Stimulated activated CD8-positive, alpha-beta memory T cell treated with anti-CD3 and anti-CD28 coated beads, Interleukin-12 subunit alpha, Interleukin-12 subunit beta, amount 100 ng/mL, for 1 hour (primary cell): ENCODE results near the gene SERPINA12.

Source experiments
- DNase-seq: peaks from one replicate; pipeline ENCODE4 v3.0.0-alpha.2; 2020; ENCODE audit warnings: low read depth

Gene SERPINA12, protein sequence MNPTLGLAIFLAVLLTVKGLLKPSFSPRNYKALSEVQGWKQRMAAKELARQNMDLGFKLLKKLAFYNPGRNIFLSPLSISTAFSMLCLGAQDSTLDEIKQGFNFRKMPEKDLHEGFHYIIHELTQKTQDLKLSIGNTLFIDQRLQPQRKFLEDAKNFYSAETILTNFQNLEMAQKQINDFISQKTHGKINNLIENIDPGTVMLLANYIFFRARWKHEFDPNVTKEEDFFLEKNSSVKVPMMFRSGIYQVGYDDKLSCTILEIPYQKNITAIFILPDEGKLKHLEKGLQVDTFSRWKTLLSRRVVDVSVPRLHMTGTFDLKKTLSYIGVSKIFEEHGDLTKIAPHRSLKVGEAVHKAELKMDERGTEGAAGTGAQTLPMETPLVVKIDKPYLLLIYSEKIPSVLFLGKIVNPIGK

DNA sequence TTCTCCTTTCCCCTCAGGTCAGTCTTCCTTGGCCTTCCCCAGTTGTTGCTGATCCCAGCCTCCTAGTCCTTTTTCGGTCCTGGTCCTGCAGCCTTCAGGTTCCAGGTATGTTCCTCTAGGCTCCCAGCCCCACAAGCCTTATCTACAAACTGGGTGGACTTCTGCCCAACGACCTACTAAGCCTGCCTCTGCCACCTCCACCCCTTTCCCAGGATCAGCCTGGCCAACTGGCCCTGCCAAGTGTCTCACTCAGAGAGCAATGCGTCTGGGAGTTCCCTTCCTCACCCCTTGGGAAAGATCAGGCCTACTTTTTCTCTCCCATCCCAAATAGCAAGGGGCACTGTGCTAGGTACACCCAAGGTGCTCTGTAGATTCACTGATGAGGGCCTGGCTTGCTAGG lies at the start of gene SERPINA12:
Gene SERPINA12, minus strand, starts transcription at position 114 of the 400 bp plus-strand sequence. CDS start 11,072 bp downstream, outside the sequence.
- DNase-seq: no peak

DNA sequence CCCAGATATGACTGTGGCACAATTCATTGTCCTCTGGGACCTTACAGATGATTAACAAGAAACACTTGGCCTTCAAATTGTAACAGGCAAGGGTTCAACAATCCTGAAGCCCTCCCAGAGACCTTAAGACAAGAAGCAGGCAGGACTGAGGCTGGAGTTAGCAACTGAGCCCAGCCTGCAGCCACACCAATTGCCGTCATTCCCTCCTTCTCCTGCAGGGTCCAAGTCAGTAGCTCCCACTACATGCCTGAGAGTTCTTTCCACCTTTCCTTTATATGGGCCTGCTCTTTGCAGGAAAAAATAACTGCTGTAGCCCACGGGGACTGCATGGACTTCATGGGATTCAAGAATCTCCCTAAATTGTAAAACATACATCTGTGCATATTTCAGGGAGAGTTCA lies 49.6 kb upstream of the SERPINA12 start:
- no peak for DNase-seq

DNA sequence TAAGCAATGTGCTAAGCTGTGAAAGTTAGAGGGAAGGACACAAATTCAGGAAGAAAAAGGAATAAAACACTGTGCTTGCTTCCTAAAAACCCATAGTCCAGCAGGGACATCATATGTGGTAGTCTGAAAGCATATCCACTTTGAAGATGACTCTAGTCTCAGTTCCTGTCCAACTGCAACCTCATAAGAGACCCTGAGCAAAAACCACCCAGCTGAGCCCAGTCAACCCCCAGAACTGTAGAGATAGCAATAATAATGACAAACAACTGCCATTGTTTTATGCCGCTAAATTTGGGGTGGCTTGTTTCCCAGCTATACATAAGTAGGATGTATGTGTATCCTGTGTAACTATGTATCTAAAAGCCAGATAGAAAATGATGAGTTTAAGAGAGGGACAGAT lies 48.1 kb upstream of the SERPINA12 start:
- DNase-seq: no peak

DNA sequence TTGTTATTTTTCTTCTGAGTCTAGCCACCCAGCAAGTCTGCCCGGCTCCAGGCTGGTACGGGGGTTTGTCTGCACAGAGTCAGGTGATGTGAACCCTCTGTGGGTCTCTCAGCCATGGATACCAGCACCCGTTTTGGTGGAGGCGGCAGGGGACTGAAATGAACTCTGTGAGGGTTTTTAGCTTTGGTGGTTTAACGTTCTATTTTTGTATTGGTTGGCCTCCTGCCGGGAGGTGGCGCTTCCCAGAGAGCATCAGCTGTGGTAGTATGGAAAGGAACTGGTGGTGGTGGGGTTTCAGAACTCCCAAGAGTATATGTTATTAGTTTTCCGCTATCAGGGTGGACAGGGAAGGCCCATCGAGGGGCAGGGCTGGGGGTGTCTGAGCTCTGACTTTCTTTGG lies 46.7 kb upstream of the SERPINA12 start:
- DNase-seq: no peak

DNA sequence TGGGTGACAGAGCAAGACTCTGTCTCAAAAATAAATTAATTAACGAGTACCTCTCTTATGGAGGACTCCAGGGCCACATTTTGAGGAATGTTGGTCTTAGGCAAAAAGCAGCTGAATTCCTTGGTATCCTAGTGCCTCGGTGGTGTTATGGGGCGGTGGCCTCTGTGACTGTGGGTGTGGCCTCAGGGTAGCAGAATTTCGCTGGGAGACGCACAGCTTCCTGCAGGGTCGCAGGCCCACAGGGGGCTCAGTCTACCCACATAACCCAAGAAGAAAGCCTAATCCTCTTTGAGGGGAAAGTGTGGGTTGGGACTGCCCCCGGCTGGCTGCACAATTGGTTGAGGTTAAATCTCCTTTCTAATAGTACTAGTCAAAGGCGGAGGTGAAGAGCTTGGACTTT lies 40.8 kb upstream of the SERPINA12 start:
- DNase-seq: no peak

DNA sequence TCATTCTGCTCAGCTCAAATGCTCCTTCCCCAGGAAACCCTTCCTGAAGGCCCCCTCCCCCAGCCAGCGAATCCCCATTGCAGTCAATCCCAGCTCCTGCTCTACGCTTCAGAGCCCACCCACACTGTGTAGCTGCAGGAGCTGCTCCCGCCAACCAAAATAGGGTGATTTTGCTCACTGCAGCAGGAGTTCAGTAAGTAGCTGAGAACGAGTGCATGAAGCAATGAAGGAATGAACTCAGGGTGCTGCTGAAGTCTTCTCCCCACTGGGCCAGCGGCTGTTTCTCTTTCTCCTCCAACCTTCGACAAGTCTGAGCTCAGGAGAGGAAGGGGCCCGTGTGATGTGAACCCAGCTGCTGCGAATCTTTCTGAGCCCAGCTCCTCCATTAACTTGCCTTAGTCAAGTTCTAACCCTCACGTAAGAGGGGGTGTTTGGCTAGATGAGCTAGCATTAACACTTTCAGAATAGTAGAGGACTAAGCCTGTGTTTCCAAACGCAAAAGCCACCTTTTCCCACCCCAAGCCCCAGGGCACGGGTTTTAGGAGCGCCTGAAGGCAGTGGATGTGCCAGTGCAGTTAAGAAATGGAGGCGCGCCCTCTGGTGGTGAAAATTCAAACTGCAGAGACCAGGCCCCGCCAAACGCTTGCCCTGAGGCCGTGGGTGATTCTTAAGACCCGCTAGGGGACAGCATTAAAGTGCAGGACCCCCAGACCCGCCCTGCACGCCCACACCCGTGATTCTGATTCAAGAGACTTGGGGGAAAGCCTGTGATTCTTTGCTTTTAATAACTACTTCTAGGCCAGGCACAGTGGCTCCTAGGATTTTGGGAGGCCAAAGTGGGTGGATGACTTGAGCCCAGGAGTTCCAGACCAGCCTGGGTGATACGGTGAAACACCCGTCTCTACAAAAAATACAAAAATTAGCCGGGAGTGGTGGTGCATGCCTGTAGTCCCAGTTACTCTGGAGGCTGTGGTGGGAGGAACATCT lies 40.0 kb upstream of the SERPINA12 start:
- DNase-seq: peak; percentile 23

DNA sequence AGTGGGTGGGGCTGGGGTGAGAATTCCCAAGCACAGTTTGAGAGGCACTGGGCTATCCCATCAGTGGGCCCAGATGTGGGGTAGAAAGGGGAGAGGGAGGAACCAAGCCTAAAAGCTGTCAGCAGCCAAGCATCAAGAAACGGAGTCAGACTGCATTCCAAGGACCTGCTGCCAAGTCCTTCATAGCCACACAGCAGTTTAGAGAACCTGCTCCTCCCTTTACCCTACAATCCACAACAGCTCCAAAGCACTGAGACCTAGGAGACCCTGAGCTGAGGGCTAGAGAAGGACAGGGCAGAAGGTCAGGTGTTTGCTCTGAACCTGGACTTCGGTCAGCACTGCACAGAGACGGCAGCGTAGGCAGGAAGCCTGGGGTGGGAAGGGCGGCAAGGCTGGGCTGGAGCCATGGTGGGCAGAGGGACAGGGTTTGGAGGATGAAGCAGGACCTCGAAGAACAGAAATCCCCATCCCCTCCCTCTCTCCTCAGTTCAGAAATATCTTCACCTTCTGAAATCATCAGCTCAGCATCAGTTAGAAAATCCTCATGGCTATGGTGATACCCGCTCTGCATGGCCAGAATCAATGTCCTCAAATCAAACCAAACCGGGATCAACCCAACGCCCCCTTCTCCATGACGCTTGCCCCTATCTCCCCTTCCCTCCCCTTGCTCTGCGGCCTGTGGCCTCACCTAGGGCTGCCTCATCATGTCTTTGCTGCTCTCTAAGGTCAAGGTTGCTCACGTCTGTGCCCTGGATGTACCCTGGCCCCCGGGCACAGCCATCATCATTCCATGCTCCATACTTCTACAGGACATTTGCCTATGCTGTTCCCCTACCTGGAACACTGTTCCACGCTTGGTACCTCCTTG lies 39.1 kb upstream of the SERPINA12 start:
- DNase-seq: no peak

DNA sequence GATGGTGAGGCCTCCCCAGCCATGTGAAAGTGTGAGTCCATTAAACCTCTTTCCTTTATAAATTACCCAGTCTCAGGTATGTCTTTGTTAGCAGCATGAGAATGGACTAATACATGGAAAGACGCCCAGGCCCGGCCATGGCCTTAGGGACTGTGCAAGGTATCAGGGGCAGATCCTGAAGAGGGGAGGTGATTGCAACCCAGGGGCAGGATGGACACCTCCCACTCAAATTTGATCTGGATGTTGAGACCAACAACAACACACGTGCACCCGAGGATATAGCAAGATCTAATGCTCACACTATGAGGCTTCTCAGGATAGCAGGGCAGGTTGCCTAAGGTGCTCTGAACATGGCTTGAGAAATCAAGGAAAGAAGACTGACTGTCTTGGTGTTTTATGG lies 38.5 kb upstream of the SERPINA12 start:
- no peak for DNase-seq

DNA sequence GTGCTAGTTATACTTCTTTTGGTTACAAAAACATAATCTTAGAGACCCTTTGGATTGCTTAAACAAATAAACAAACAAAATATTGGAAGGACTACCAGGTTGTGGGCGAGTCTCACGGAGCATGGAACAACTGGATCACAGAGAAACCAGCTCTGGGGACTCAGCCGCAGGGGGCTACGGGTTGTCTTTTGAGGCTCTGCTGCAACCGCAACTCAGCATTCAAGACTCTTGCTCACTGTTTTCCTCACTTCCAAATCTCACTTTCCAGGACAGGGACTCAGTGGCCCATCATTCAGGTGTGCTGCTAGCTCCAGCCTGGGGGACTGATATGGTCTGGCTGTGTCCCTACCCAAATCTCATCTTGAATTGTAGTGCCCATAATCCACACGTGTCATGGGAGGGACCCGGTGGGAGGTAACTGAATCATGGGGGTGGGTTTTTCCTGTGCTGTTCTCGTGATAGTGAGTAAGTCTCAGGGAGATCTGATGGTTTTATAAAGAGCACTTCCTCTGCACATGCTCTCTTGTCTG lies 37.9 kb upstream of the SERPINA12 start:
- DNase-seq: no peak

DNA sequence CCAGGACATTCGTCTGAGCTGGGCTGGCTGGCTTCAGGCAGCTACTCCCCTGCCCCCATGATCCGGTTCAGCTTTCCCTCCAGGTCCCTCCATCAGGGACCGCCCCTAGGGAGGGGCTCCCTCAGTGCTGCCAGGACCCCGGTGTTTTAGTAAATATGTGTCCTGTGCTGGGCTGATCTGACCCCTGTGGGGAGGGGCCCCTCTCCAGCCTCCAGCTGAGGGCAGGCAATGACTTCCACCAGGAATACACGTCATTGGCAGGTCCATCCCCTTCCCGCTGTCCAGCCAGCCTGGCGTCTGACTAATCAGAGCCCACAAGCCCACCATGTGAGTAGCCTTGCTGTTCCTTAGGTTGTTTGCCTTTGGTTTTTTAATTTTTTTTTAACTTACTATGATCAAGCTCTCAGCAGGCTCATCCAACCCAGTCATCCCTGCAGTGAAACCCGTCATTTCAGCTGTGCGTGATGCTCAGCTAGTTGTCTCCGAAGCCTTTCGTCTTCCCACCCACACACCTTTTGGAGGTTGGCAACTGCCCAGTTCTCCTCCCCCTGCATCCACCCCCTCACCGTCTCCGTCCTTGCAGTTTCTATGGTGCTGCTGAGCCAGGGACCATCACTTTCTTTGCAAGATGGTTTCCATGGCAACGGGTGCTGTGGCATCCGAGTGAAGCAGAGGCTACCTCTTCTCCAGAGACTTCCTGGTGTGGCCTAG lies 36.0 kb upstream of the SERPINA12 start:
- no peak for DNase-seq

DNA sequence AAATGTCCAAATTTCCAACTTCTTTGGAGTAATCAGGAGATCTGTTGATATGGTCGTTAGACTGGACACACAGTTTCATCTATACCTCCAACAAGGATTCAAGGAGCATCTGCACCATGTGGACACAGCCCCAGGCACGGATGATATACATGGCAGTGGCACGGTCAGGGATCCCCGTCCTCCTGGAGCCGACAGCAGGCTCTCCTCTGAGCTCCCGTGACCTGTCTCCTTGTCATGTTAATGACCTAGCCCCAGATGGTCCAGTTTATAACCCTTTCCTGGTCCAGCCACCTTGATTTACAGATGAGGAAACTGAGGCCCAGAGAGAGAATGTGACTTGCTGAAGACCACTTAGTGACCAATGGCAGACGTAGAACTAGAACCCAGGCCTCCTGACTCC lies 35.5 kb upstream of the SERPINA12 start:
- DNase-seq: no peak

DNA sequence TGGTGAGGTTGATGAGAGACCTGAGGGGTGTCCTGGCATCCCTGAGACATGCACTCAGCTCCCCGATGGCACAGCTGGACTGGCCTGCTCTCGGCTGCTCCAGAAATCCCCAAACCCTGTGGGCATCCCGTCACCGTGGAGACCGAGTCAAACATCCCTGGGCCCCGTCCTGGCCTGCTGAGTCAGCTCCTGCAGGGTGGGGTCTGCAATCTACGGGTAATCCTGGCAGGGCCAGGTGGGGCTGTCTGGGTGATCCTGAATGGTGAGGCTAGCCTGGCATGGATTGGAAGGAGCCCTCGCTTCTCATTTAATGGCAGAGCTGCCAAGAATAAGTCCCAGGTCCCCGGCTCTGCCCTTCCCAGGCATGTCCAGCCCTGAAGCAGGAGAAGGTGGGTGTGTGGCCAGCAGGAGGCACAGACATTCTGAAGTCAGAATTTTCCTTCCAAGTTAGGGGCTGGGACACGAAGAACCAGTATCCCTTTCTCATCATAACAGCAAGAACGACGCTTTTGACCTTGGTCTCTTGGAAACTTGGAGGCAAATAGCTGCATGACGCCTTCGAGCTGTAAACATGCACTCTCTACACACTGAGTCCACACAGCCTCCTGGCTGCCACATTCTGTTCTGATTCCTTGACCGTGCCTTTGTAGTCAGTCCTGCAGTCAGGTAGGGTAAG lies 34.3 kb upstream of the SERPINA12 start:
- DNase-seq: no peak

DNA sequence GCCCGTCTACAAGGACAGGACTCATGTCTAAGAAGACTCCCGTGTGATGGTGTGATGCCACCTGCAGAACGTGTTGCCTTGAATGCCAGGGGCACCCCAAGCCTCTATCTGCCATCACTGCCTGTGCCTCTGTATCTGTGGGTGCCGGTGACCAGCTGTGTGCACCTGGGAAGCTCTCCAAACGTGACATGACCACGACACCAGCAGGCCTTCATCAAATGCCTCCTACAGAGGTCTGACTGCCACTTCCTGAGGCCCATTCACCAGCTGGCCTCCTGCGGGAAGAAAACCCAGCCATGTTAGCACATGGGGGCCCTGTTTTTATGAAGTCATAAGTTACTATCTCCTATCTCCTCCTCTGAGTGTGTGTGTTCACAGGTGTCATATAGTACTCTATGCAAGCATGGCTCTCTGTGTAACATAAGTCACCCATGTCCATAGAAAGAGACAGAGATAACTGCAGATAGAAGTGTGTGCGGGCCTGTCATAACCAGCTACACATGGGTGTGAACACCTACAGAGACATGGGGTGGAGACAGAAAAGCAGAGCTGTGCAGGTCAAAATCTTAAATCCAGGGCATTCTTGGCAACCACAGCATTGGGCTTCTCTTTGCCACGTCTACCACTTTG lies 33.7 kb upstream of the SERPINA12 start:
- DNase-seq: no peak

DNA sequence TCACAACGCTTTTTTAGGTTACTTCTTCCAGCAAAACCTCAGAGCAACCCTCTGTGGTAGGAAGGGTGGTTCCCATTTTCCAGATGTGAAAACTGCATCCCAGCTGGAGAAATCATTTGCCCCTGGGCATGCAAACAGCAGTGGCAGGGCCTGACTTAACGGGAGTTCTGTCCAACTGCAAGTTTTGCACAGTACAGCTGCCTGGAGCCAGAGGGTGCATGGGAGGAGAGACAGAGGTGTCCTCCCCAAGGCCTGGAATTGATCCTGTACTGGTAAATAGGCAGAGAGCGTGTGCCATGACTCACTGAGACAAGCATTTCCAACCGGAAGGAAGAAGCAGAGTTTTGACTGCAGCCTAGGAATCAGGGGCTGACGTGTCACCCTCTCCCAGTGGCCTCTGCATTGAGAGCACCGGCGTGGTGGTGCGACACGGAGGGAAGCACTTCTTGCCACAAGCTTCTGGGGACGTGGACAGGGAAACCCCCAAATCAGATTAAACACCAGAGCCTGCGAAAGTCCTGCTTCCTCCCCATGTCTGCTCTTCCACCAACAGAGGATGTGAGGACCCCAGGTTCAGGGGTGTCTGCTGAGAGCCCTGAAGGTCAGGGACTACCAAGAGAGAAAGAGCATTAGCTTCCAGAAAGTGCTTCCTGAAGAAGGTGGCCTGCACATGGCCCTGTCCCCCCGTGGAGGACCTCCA lies 33.0 kb upstream of the SERPINA12 start:
- no peak for DNase-seq

DNA sequence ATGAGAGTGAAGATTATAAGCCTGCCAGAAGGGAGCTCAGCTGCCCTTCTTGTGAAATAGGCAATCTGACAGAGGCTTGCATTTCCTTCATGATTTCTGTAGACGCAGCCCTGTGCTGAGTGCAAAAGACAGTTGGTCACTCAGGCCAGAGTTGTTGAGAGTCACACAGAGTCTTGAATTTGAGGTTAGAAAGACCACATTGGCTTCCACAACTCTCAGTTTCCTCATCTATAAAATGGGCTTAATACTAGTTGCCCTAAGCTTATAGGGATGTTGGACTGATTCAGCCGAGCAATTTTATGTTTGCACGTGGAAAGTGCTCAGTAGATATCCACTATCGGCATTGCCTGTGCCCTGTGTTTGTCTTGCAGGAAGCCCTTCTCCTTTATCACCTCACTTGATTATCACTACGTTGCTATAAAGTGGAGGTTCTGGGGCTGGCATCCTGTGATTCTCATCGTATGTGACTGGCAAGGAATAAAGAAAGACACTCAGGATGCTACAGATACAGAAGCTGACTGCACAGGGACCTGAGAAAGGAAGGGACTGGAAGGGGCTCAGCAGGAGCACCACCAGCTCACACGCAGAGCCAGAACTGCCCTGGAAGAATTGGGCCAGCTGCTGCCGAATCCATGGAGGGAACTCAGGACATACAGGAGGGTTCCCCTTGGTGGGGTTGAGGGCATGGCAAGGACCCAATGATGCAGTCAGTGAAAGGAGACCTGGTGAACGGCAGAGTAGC lies 32.1 kb upstream of the SERPINA12 start:
- DNase-seq: no peak

DNA sequence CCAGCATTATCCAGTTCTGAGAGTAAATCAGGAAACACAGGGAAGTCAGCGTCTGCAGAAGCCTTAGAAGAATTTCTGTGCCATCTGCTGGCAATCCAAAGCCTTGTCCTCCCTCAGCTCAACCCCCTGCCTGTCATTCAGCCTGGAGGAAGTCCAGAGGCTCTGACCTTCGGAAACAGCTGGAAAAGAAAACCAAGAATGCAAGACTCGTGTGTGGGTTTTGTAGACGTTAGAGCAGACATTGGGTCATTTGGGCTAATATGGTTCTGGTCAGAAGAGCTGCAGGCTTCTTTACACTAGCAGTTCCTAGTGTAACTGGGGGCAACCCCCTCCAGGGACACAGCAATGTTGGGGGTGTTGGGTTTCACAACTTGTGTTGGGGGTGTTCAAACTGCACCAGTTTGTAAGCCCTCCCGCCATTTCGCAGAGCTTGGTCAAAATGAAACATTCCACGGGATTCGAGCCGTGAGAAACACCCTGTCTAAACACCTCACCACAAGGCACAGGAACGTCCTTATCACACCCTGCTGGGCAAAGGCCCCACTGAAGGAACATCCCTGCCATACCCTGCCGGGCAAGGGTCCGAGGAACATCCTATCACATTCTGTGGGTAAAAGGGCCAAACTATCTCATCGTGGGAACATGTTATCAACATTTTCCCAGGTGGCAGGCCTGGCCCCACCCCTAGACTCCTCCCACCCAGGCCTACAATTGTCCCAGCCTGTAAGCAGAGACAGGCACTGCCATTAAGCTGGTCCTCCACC lies 30.9 kb upstream of the SERPINA12 start:
- DNase-seq: no peak

DNA sequence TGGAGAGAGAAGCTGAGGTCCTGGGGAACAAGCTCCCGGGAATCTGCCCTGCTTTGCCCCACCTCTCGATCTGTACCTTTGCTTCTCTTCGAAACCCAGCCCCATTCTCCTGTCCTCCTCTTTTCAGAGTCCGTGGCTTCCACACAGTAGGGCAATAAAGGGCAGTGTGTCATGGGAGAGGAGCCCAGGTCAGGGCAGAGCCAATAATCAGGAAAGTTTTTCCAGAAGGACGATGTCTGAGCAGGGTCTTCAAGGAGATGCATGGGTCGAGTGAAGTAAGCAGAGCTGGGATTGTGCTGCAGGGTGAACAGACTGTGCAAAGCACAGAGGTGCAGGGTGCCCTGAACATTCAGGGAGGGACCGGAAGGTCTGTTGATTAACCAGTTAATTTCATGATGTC lies 29.9 kb upstream of the SERPINA12 start:
- no peak for DNase-seq
